CD4-positive, alpha-beta T cell treated with Interleukin-17A for 1 hour (primary cell): ENCODE results near the gene ZNF789.
"Not testable (repeated sequence)": the region's sequence is repeated elsewhere in the genome, so short reads cannot be mapped to it uniquely, and the experiment has no call there.

Experiments
- DNase-seq: peaks from one replicate; pipeline ENCODE4 v3.0.0-alpha.2; 2020

ZNF789 gene

GRCh38 chr7:99472561-99473314 lies at the start of gene ZNF789:
ZNF789 (plus strand) TSS chr7:99472890; CDS start chr7:99476457, 3,567 bp downstream.
- DNase-seq, result peak; percentile 98

- DNase-seq, result no peak
Observed at GRCh38 chr7:99424932-99425730, 47.6 kb upstream of the ZNF789 start.

GRCh38 chr7:99428972-99429566 lies 43.6 kb upstream of the ZNF789 start:
- peak; percentile 31 for DNase-seq

GRCh38 chr7:99429756-99430155 lies 42.9 kb upstream of the ZNF789 start:
- no peak for DNase-seq

GRCh38 chr7:99431756-99432540 lies 40.7 kb upstream of the ZNF789 start:
- DNase-seq, result not testable (repeated sequence)

GRCh38 chr7:99433158-99433557 lies 39.5 kb upstream of the ZNF789 start:
- no peak for DNase-seq

GRCh38 chr7:99437946-99438572 lies 34.6 kb upstream of the ZNF789 start:
- DNase-seq, result no peak

GRCh38 chr7:99438573-99439480 lies 33.9 kb upstream of the ZNF789 start, which contains the start of the genes CPSF4 and PTCD1:
CPSF4 (plus strand) TSS chr7:99438943; CDS start chr7:99439083, 140 bp downstream.
PTCD1 (minus strand) TSS chr7:99438798; CDS start chr7:99435242, 3,556 bp downstream.
- DNase-seq, result peak; percentile 92

- DNase-seq, result no peak
Observed at GRCh38 chr7:99440195-99440594, 32.5 kb upstream of the ZNF789 start.

- DNase-seq, result no peak
Observed at GRCh38 chr7:99446096-99446495, 26.6 kb upstream of the ZNF789 start.

GRCh38 chr7:99447943-99448342 lies 24.7 kb upstream of the ZNF789 start:
- DNase-seq, result no peak

GRCh38 chr7:99448855-99449254 lies 23.8 kb upstream of the ZNF789 start:
- no peak for DNase-seq

- DNase-seq, result no peak
Observed at GRCh38 chr7:99449326-99449725, 23.4 kb upstream of the ZNF789 start.

GRCh38 chr7:99451936-99452335 lies 20.8 kb upstream of the ZNF789 start:
- DNase-seq, result no peak

GRCh38 chr7:99452541-99452940 lies 20.1 kb upstream of the ZNF789 start:
- no peak for DNase-seq

- no peak for DNase-seq
Observed at GRCh38 chr7:99453105-99453504, 19.6 kb upstream of the ZNF789 start.

GRCh38 chr7:99455874-99456273 lies 16.8 kb upstream of the ZNF789 start:
- no peak for DNase-seq

- no peak for DNase-seq
Observed at GRCh38 chr7:99456288-99456687, 16.4 kb upstream of the ZNF789 start.

GRCh38 chr7:99457050-99457649 lies 15.5 kb upstream of the ZNF789 start:
- no peak for DNase-seq

- no peak for DNase-seq
Observed at GRCh38 chr7:99457650-99458493, 14.8 kb upstream of the ZNF789 start.
